HCT116 (cell line): ENCODE data around the gene HSPB7. TPM values are rescaled to one million over a fixed set of nuclear protein-coding genes. Genes with fewer than 3 reads are reported as not detected.
"Not testable (repeated sequence)": the region's sequence is repeated elsewhere in the genome, so short reads cannot be mapped to it uniquely, and the experiment has no call there.

Experiments
- ATAC-seq: fragments of 200-7000 bp; cut with Tn5 transposase; 2 replicates; pipeline ENCODE4 v1.9.1; 2020; ENCODE audit warnings: mild to moderate bottlenecking, moderate library complexity
- BruUV-seq: library from RNA; stranded (reverse); fragments of 400-500 nt; replicated peaks from 2 replicates; lab custom pipeline; 2021; lab: Mats Ljungman, UMichigan
- CTCF ChIA-PET: fragments of 300-600 bp; sonication (Branson Sonifier 250); formaldehyde crosslinking; loops from one replicate; lab custom pipeline; 2021; ENCODE audit warnings: antibody characterized with exemption; lab: Charles Lee
- POLR2A ChIA-PET: fragments of 300-600, 350-600 bp; sonication (Branson Sonifier 250); formaldehyde crosslinking; loops from one replicate; lab custom pipeline; 2021; ENCODE audit warnings: antibody characterized with exemption; lab: Charles Lee
- RAD21 ChIA-PET, 2 experiments: fragments of 300-600 bp; sonication (Branson Sonifier 250); formaldehyde crosslinking; loops; one replicate each; lab custom pipeline; 2023; ENCODE audit warnings: low total read pairs in 2 of 2; ENCODE audit not compliant: uncharacterized antibody in 2 of 2, unreplicated experiment in 2 of 2, low non-redundant PET in 1 of 2; lab: Charles Lee
- DNase-seq: peaks from one replicate; pipeline ENCODE4 v3.0.0-alpha.2; 2010; ENCODE audit warnings: low read depth, low spot score
- H2AFZ ChIP-seq: fragments of 200-600 bp; shearing (Covaris generic), sonication (generic); 2 replicates; pipeline ENCODE4 v1.6.1; 2017; ENCODE audit warnings: low read depth, mixed run types, mixed read lengths, antibody characterized with exemption, low read length; ENCODE audit not compliant: poor library complexity, severe bottlenecking
- H3K27ac ChIP-seq: 2 replicates; pipeline ENCODE4 v1.5.1; 2012; ENCODE audit warnings: low read depth, low read length
- H3K27me3 ChIP-seq: fragments of 200-600 bp; sonication (generic); 2 replicates; pipeline ENCODE4 v1.6.1; 2016; ENCODE audit warnings: mixed run types, low read length, mixed read lengths; ENCODE audit not compliant: insufficient read depth
- H3K36me3 ChIP-seq, 2 experiments: fragments of 200-500 bp in 1 of 2; fragments of 200-600 bp in 1 of 2; sonication (Bioruptor generic) in 1 of 2; sonication (generic) in 1 of 2; 2 replicates each; pipeline versions ENCODE4 v1.5.1 to v1.6.1; 2014 to 2016; ENCODE audit warnings: low read length in 2 of 2, inconsistent platforms in 1 of 2, mixed read lengths in 1 of 2, mixed run types in 1 of 2; ENCODE audit not compliant: insufficient read depth in 2 of 2, control insufficient read depth in 1 of 2
- H3K4me1 ChIP-seq, 2 experiments: fragments of 200-600 bp in 1 of 2; sonication (generic) in 1 of 2; 2 replicates each; pipeline versions ENCODE4 v1.5.1 to v1.6.1; 2012 to 2017; ENCODE audit warnings: low read length in 2 of 2, inconsistent platforms in 1 of 2, mild to moderate bottlenecking in 1 of 2, mixed read lengths in 1 of 2, mixed run types in 1 of 2, moderate library complexity in 1 of 2; ENCODE audit not compliant: insufficient read depth in 2 of 2, control insufficient read depth in 1 of 2
- H3K4me2 ChIP-seq: fragments of 200-600 bp; sonication (generic); 2 replicates; pipeline ENCODE4 v1.6.1; 2017; ENCODE audit warnings: mixed run types, low read length, mixed read lengths
- H3K4me3 ChIP-seq, 2 experiments: fragments of 200-600 bp in 1 of 2; sonication (generic) in 1 of 2; replicated peaks in 1 of 2; 2 replicates each; pipeline ENCODE4 v1.5.1; 2011 to 2016; ENCODE audit warnings: low read length in 2 of 2, control low read depth in 1 of 2, low read depth in 1 of 2, mild to moderate bottlenecking in 1 of 2, mixed read lengths in 1 of 2, mixed run types in 1 of 2
- H3K79me2 ChIP-seq: fragments of 200-600 bp; sonication (generic); 2 replicates; pipeline ENCODE4 v1.6.1; 2017; ENCODE audit warnings: mild to moderate bottlenecking, mixed run types, low read length, moderate library complexity, mixed read lengths; ENCODE audit not compliant: insufficient read depth
- H3K9ac ChIP-seq: fragments of 200-600 bp; sonication (generic); 2 replicates; pipeline ENCODE4 v1.6.1; 2016; ENCODE audit warnings: low read length, mixed read lengths
- H3K9me2 ChIP-seq: fragments of 200-600 bp; sonication (generic), shearing (Covaris generic); 2 replicates; pipeline ENCODE4 v1.6.1; 2017; ENCODE audit warnings: mixed run types, mild to moderate bottlenecking, moderate library complexity; ENCODE audit not compliant: insufficient read depth
- H3K9me3 ChIP-seq, 2 experiments: fragments of 200-500 bp in 1 of 2; fragments of 200-600 bp in 1 of 2; sonication (Bioruptor generic) in 1 of 2; sonication (generic) in 1 of 2; 2 replicates each; pipeline ENCODE4 v1.6.1; 2014 to 2017; ENCODE audit warnings: low read length in 2 of 2, mixed read lengths in 2 of 2, inconsistent platforms in 1 of 2, low read depth in 1 of 2, mild to moderate bottlenecking in 1 of 2, mixed run types in 1 of 2, moderate library complexity in 1 of 2; ENCODE audit not compliant: control insufficient read depth in 1 of 2, insufficient read depth in 1 of 2
- H4K20me1 ChIP-seq: fragments of 200-600 bp; sonication (generic), shearing (Covaris generic); 2 replicates; pipeline ENCODE4 v1.6.1; 2017; ENCODE audit warnings: mixed run types, mild to moderate bottlenecking, moderate library complexity; ENCODE audit not compliant: insufficient read depth
- ATF3 ChIP-seq: IDR thresholded peaks from 2 replicates; pipeline ENCODE4 v1.6.1; 2012
- CBX3 ChIP-seq: IDR thresholded peaks from 2 replicates; pipeline ENCODE4 v1.6.1; 2012; ENCODE audit warnings: low read depth
- EGR1 ChIP-seq: IDR thresholded peaks from 2 replicates; pipeline ENCODE4 v1.6.1; 2012; ENCODE audit warnings: low read depth
- ELF1 ChIP-seq: IDR thresholded peaks from 2 replicates; pipeline ENCODE4 v1.6.1; 2012; ENCODE audit warnings: low read depth, borderline replicate concordance
- EZH2phosphoT487 ChIP-seq: fragments of 200-600 bp; IDR thresholded peaks from 2 replicates; pipeline ENCODE4 v1.6.1; 2018; ENCODE audit warnings: antibody characterized with exemption, borderline replicate concordance
- FOSL1 ChIP-seq: IDR thresholded peaks from 2 replicates; pipeline ENCODE4 v1.6.1; 2012; ENCODE audit warnings: low read depth
- JUND ChIP-seq: IDR thresholded peaks from 2 replicates; pipeline ENCODE4 v1.6.1; 2012
- POLR2A ChIP-seq: IDR thresholded peaks from 2 replicates; pipeline ENCODE4 v1.7.0; 2011; ENCODE audit warnings: borderline replicate concordance; ENCODE audit not compliant: insufficient read depth, insufficient read length; ENCODE audit errors: extremely low read depth
- REST ChIP-seq: IDR thresholded peaks from 2 replicates; pipeline ENCODE4 v1.6.1; 2012; ENCODE audit warnings: low read depth
- SIN3A ChIP-seq: IDR thresholded peaks from 2 replicates; pipeline ENCODE4 v1.6.1; 2012; ENCODE audit warnings: low read depth
- SRF ChIP-seq: IDR thresholded peaks from 2 replicates; pipeline ENCODE4 v1.6.1; 2012; ENCODE audit warnings: low read depth
- TCF7L2 ChIP-seq: IDR thresholded peaks from 2 replicates; pipeline ENCODE4 v1.7.0; 2011; ENCODE audit warnings: borderline replicate concordance, inconsistent platforms; ENCODE audit not compliant: insufficient read depth, insufficient read length; ENCODE audit errors: extremely low read depth
- YY1 ChIP-seq: IDR thresholded peaks from 2 replicates; pipeline ENCODE4 v1.6.1; 2011; ENCODE audit warnings: low read length, low read depth, moderate library complexity, mild to moderate bottlenecking; ENCODE audit not compliant: insufficient replicate concordance; ENCODE audit errors: extremely low read depth
- ZFX ChIP-seq: fragments of 450-650 bp; IDR thresholded peaks from 2 replicates; pipeline ENCODE4 v1.6.1; 2017
- ZNF274 ChIP-seq: fragments of 200-500 bp; sonication (Bioruptor generic); IDR thresholded peaks from 2 replicates; pipeline ENCODE4 v1.6.1; 2014; ENCODE audit warnings: mild to moderate bottlenecking, low read depth, low read length, inconsistent platforms
- intact Hi-C: fragments of 100-400 bp; cut with micrococcal nuclease; formaldehyde crosslinking; loops from 2 replicates; pipeline ENCODE4 v1.10.0; 2022
- total RNA-seq: library from RNA; stranded (reverse); gene quantifications from one replicate; pipeline ENCODE4 v1.2.1, GENCODE V29; 2021; ENCODE audit not compliant: unreplicated experiment
- TF ChIP-seq, protein P1 (sequence below): IDR thresholded peaks from 2 replicates; pipeline ENCODE4 v1.6.1; 2012

The HSPB7 gene
- total RNA-seq, 1 experiment from 2014 or later, result 0.27 TPM

DNA sequence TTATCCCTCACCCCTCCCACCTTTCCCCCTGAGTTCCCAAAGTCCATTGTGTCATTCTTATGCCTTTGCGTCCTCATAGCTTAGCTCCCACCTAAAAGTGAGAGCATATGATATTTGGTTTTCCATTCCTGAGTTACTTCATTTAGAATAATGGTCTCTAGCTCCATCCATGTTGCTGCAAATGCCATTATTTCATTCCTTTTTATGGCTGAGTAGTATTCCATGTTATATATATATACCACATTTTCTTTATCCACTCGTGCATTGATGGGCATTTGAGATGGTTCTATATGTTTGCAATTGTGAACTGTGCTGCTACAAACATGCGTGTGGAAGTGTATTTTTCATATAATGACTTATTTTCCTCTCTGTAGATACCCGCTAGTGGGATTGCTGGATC is 39.9 kb downstream of the HSPB7 start:
- peaks cover 8 to 16% of the 10 kb centered on the region in 2 experiments; a peak in 3 of 4 replicates for H3K4me1 ChIP-seq
- H3K4me2 ChIP-seq, H3K79me2 ChIP-seq, RAD21 ChIA-PET, DNase-seq, H3K27me3 ChIP-seq, CTCF ChIA-PET, intact Hi-C loops, H3K9me3 ChIP-seq, H3K4me3 ChIP-seq, H2AFZ ChIP-seq, POLR2A ChIA-PET, H3K36me3 ChIP-seq, H3K9me2 ChIP-seq, H3K9ac ChIP-seq, H4K20me1 ChIP-seq, ATAC-seq, BruUV-seq, H3K27ac ChIP-seq: not testable (repeated sequence)

- H3K27ac ChIP-seq, result peak within 1 kb of the TSS; percentile 61
- H3K79me2 ChIP-seq, result peaks cover 18% of the 10 kb centered on the region
- ChIA-PET CTCF (interaction anchor here (1.3 to 2.2 kb wide), 3 partner anchors 19 to 181 kb away, joined by 4 to 6 read pairs (median 4); no protein-coding TSS in a partner anchor), RAD21 (no interaction called here), POLR2A (interaction anchor here (1.0 kb wide), 1 partner anchor 128 kb away, joined by 3 read pairs; the partner anchor contains the start of gene SPEN)
- ATAC-seq (peak; percentile 90), DNase-seq (peak; percentile 86)
- H3K27me3 ChIP-seq, result no peaks in the 10 kb centered on the region
- H3K9ac ChIP-seq, result peak within 1 kb of the TSS; percentile 75
- peak within 1 kb of the TSS; percentile 81 for H3K4me3 ChIP-seq
- H3K4me2 ChIP-seq, result peak within 1 kb of the TSS; percentile 97
- peaks cover 2 to 3% of the 10 kb centered on the region in 2 experiments; a peak in 1 of 4 replicates for H3K36me3 ChIP-seq
- no peaks in the 10 kb centered on the region for H4K20me1 ChIP-seq
- no TSS peak for BruUV-seq
- intact Hi-C loops, result no loop called here
- no peaks in the 10 kb centered on the region for H3K9me3 ChIP-seq
- no peaks in the 10 kb centered on the region for H3K9me2 ChIP-seq
- peak within 1 kb of the TSS; percentile 82 for H2AFZ ChIP-seq
- H3K4me1 ChIP-seq, result peaks cover 8 to 16% of the 10 kb centered on the region in 2 experiments; a peak in 3 of 4 replicates
- TF ChIP-seq FOSL1 (no peak), ZFX (peak; percentile 49), TCF7L2 (peak; percentile 17), ATF3 (no peak), SIN3A (0 out of 2 replicates have a peak, but pooled peaks have one; percentile 41), YY1 (peak; percentile 99), POLR2A (peak; percentile 76), JUND (no peak), EZH2phosphoT487 (no peak), REST (no peak), ZNF274 (no peak), EGR1 (peak; percentile 66; the same call in 1 of the 2 replicates), ELF1 (peak; percentile 97), SRF (no peak), CBX3 (no peak; the same call in 1 of the 2 replicates)
- TF ChIP-seq, protein P1, sequence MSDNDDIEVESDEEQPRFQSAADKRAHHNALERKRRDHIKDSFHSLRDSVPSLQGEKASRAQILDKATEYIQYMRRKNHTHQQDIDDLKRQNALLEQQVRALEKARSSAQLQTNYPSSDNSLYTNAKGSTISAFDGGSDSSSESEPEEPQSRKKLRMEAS, result no peak; the same call in 1 of the 2 replicates
Observed at GRCh38 chr1:15975805-15976680, 41.8 kb downstream of the HSPB7 start, which contains the start of gene ZBTB17. TSS of gene ZBTB17 (minus strand) at chr1:15976101. CDS start at chr1:15948495, 27,606 bp downstream.
